ENCODE data around the gene ULK4.
A peak's percentile ranks its signal among the peaks of the same experiment; 100 is the strongest.
"Not testable (repeated sequence)": the region's sequence is repeated elsewhere in the genome, so short reads cannot be mapped to it uniquely, and the experiment has no call there.

The ULK4 gene

DNA sequence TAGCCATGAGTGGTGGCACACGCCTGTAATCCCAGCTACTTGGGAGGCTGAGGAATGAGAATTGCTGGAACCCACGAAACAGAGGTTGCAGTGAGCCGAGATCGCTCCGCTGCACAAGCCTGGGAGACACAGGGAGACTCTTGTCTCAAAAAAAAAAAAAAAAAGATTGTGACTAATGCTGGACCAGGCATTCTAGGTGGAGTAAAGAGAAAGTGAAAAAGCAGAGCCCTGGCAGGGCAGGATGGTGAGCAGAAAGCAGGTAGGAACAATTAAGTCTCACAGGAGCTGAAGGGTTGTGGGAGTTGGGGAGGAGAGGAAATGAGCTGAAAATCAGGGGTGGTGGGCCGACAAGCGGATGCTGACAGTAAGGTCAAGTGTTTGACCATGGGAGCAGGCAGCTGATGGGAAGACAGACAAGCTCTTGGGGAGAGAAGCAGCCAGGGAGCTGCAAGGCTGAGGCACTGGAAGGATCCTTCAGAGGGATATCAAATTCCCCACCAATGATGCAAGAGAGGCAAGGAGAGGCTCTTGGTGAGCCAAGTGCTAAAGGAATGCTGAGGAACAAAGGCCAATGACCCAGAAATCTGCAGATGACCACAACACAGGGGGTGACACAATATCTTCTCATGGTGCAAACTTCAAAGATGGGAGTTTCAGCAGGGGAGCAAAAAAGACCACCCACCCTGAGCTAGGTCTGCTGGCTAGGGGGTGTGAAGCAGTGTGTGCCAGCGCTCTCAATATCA lies 251.1 kb downstream of the ULK4 start:
- no peak for DNase-seq (ENCODE audit: low spot score)
- TF ChIP-seq, protein P1, sequence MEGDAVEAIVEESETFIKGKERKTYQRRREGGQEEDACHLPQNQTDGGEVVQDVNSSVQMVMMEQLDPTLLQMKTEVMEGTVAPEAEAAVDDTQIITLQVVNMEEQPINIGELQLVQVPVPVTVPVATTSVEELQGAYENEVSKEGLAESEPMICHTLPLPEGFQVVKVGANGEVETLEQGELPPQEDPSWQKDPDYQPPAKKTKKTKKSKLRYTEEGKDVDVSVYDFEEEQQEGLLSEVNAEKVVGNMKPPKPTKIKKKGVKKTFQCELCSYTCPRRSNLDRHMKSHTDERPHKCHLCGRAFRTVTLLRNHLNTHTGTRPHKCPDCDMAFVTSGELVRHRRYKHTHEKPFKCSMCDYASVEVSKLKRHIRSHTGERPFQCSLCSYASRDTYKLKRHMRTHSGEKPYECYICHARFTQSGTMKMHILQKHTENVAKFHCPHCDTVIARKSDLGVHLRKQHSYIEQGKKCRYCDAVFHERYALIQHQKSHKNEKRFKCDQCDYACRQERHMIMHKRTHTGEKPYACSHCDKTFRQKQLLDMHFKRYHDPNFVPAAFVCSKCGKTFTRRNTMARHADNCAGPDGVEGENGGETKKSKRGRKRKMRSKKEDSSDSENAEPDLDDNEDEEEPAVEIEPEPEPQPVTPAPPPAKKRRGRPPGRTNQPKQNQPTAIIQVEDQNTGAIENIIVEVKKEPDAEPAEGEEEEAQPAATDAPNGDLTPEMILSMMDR (IDR thresholded peaks at IDR 0.05; ENCODE audit: poor library complexity, severe bottlenecking), result no peak
- Histone ChIP-seq H3K27me3 (ENCODE audit: insufficient read depth, poor library complexity, severe bottlenecking) (no peaks in the 10 kb centered on the region), H3K4me1 (ENCODE audit: insufficient read depth, poor library complexity, severe bottlenecking) (no peaks in the 10 kb centered on the region), H3K36me3 (ENCODE audit: low read depth) (no peaks in the 10 kb centered on the region), H3K4me3 (ENCODE audit: severe bottlenecking) (no peak overlapping the region), H3K27ac (ENCODE audit: poor library complexity, severe bottlenecking) (no peak overlapping the region), H3K9me3 (ENCODE audit: severe bottlenecking) (no peaks in the 10 kb centered on the region)
- peak; percentile 46; the same call in 1 of the 3 replicates for ATAC-seq (ENCODE audit: low read depth)

DNA sequence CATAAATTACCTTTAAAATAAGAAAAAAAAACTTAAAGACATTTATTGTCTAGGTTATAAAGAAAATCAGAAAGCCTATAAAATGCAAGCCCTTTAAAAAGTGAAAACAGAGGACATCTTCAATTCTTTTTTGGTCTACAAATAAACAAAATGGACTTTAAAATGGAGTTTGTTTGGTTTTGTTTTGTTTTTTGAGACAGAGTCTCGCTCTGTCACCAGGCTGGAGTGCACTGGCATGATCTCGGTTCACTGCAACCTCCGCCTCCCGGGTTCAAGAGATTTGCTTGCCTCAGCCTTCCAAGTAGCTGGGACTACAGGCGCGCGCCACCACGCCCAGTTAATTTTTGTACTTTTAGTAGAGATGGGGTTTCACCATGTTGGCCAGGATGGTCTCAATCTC lies 252.7 kb downstream of the ULK4 start:
- H3K4me1 ChIP-seq (ENCODE audit: insufficient read depth, poor library complexity, severe bottlenecking); ATAC-seq (ENCODE audit: low read depth): not testable (repeated sequence)

GRCh38 chr3:41708176-41708575 lies 253.7 kb downstream of the ULK4 start:
- H3K27me3 ChIP-seq (ENCODE audit: insufficient read depth, poor library complexity, severe bottlenecking), result no peaks in the 10 kb centered on the region
- H3K27ac ChIP-seq (ENCODE audit: poor library complexity, severe bottlenecking), result no peak overlapping the region
- no peaks in the 10 kb centered on the region for H3K36me3 ChIP-seq (ENCODE audit: low read depth)
- ATAC-seq (ENCODE audit: low read depth) (no peak), DNase-seq (ENCODE audit: low spot score) (no peak)
- H3K4me1 ChIP-seq (ENCODE audit: insufficient read depth, poor library complexity, severe bottlenecking), result no peaks in the 10 kb centered on the region
- H3K4me3 ChIP-seq (ENCODE audit: severe bottlenecking), result no peak overlapping the region
- TF ChIP-seq, protein P1 (IDR thresholded peaks at IDR 0.05; ENCODE audit: poor library complexity, severe bottlenecking), result no peak
- H3K9me3 ChIP-seq (ENCODE audit: severe bottlenecking), result no peaks in the 10 kb centered on the region

More for the DNA sequence above, 252.7 kb downstream of the ULK4 start:
- not testable (repeated sequence) for H3K4me3 ChIP-seq (ENCODE audit: severe bottlenecking); H3K36me3 ChIP-seq (ENCODE audit: low read depth); DNase-seq (ENCODE audit: low spot score); H3K27ac ChIP-seq (ENCODE audit: poor library complexity, severe bottlenecking); H3K9me3 ChIP-seq (ENCODE audit: severe bottlenecking); H3K27me3 ChIP-seq (ENCODE audit: insufficient read depth, poor library complexity, severe bottlenecking)

DNA sequence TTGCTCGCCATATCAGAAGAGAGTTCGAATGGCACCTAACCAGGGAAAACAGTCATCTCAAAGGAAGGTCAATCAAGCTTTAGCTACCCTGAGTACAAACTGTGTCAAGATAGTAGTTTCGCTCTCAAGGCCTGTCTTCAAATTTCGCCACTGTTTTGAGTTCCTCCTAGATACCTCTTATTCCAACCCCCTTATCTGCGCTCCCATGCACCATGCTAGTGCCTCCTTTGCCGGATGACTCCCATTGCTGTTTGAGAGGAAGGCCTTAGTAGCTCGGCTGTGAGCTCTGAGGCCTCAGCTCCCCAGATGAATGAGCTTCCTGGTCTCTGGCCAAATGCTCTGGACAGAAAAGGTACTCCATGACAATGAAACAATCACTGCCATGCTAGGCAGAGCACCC lies 256.0 kb downstream of the ULK4 start:
- no peaks in the 10 kb centered on the region for H3K9me3 ChIP-seq (ENCODE audit: severe bottlenecking)
- H3K4me3 ChIP-seq (ENCODE audit: severe bottlenecking), result no peak overlapping the region
- DNase-seq (ENCODE audit: low spot score) (no peak), ATAC-seq (ENCODE audit: low read depth) (no peak)
- no peak overlapping the region for H3K27ac ChIP-seq (ENCODE audit: poor library complexity, severe bottlenecking)
- H3K36me3 ChIP-seq (ENCODE audit: low read depth), result no peaks in the 10 kb centered on the region
- TF ChIP-seq, protein P1 (IDR thresholded peaks at IDR 0.05; ENCODE audit: poor library complexity, severe bottlenecking), result no peak
- no peaks in the 10 kb centered on the region for H3K4me1 ChIP-seq (ENCODE audit: insufficient read depth, poor library complexity, severe bottlenecking)
- H3K27me3 ChIP-seq (ENCODE audit: insufficient read depth, poor library complexity, severe bottlenecking), result no peaks in the 10 kb centered on the region

DNA sequence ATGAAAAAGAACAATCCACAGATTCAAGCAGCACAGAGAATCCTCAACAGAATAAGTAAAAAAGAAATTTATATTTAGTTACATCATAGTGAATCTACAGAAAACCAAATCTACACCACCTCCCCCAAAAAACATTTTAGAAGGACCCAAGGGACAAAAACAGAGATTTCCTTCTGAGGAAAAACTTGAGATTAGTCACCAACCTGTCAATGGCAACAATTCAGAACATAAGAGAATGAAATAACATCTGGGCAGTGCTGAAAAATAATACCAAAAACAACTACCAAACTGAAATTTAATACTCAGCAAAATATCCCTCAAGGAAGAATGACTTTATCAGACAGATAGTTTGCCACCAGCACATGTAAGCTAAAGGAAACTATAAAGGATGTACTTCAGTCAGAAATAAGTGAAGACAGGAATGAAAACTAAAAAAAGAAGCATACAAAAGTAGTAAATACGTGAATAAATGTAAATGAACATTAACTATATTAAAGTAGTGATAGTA lies 260.7 kb downstream of the ULK4 start:
- Histone ChIP-seq H3K27ac (ENCODE audit: poor library complexity, severe bottlenecking) (no peak overlapping the region), H3K9me3 (ENCODE audit: severe bottlenecking) (no peaks in the 10 kb centered on the region), H3K27me3 (ENCODE audit: insufficient read depth, poor library complexity, severe bottlenecking) (no peaks in the 10 kb centered on the region), H3K36me3 (ENCODE audit: low read depth) (no peaks in the 10 kb centered on the region), H3K4me3 (ENCODE audit: severe bottlenecking) (no peak overlapping the region), H3K4me1 (ENCODE audit: insufficient read depth, poor library complexity, severe bottlenecking) (no peaks in the 10 kb centered on the region)
- TF ChIP-seq, protein P1 (IDR thresholded peaks at IDR 0.05; ENCODE audit: poor library complexity, severe bottlenecking), result no peak
- ATAC-seq (ENCODE audit: low read depth) (no peak), DNase-seq (ENCODE audit: low spot score) (no peak)
